SK-N-SH (cell line): ENCODE data around the gene SPATA21. TPM values are rescaled to one million over a fixed set of nuclear protein-coding genes. Genes with fewer than 3 reads are reported as not detected.

Experiments
- CTCF ChIA-PET: fragments of 300-600, 350-600 bp; formaldehyde crosslinking; extraction: SDS; loops from one replicate; lab custom pipeline; 2021; lab: Yijun Ruan, JAX
- POLR2A ChIA-PET: fragments of 350-600 bp; sonication (Branson Sonifier 250); formaldehyde crosslinking; extraction: SDS; loops from one replicate; lab custom pipeline; 2020; ENCODE audit warnings: antibody characterized with exemption, inconsistent platforms; lab: Yijun Ruan, JAX
- DNase-seq: peaks from one replicate; pipeline ENCODE4 v3.0.0; 2012
- H2AFZ ChIP-seq: fragments of 200-600 bp; sonication (generic); 2 replicates; pipeline ENCODE4 v1.8.1; 2016; ENCODE audit warnings: antibody characterized with exemption, mild to moderate bottlenecking, low read depth
- H3F3A ChIP-seq: fragments of 200-600 bp; sonication (generic); replicated peaks from 2 replicates; pipeline ENCODE3; 2016; ENCODE audit warnings: antibody characterized with exemption, mild to moderate bottlenecking; ENCODE audit not compliant: insufficient read depth
- H3K27ac ChIP-seq, 2 experiments: fragments of 200-500 bp in 1 of 2; fragments of 200-600 bp in 1 of 2; sonication (Bioruptor generic) in 1 of 2; sonication (generic), shearing (Covaris generic) in 1 of 2; 2 replicates each; pipeline versions ENCODE4 v1.5.1 to v1.6.1; 2014 to 2016; ENCODE audit warnings: low read depth in 2 of 2, inconsistent platforms in 1 of 2, low read length in 1 of 2, mild to moderate bottlenecking in 1 of 2, mixed read lengths in 1 of 2
- H3K27me3 ChIP-seq: fragments of 200-600 bp; sonication (generic), shearing (Covaris generic); 2 replicates; pipeline ENCODE4 v1.6.1; 2016; ENCODE audit warnings: mixed run types; ENCODE audit not compliant: insufficient read depth
- H3K36me3 ChIP-seq, 2 experiments: fragments of 200-500 bp in 1 of 2; fragments of 200-600 bp in 1 of 2; sonication (Bioruptor generic) in 1 of 2; sonication (generic) in 1 of 2; replicated peaks in 1 of 2; 2 replicates each; pipeline versions ENCODE3 to v1.5.1; 2014 to 2016; ENCODE audit warnings: low read length in 1 of 2, mild to moderate bottlenecking in 1 of 2; ENCODE audit not compliant: insufficient read depth in 2 of 2, control insufficient read depth in 1 of 2
- H3K4me1 ChIP-seq, 2 experiments: fragments of 200-500 bp in 1 of 2; fragments of 200-600 bp in 1 of 2; sonication (Bioruptor generic) in 1 of 2; sonication (generic), shearing (Covaris generic) in 1 of 2; 2 replicates each; pipeline versions ENCODE4 v1.5.1 to v1.6.1; 2014 to 2016; ENCODE audit warnings: low read depth in 1 of 2, low read length in 1 of 2, mixed run types in 1 of 2; ENCODE audit not compliant: insufficient read depth in 2 of 2, control insufficient read depth in 1 of 2
- H3K4me2 ChIP-seq: fragments of 200-600 bp; sonication (generic), shearing (Covaris generic); 2 replicates; pipeline ENCODE4 v1.6.1; 2017; ENCODE audit warnings: mixed run types
- H3K4me3 ChIP-seq, 2 experiments: fragments of 200-500 bp in 1 of 2; fragments of 200-600 bp in 1 of 2; sonication (Bioruptor generic) in 1 of 2; sonication (generic), shearing (Covaris generic) in 1 of 2; 2 replicates each; pipeline versions ENCODE4 v1.5.1 to v1.8.1; 2014 to 2016; ENCODE audit warnings: low read depth in 2 of 2, inconsistent platforms in 1 of 2, low read length in 1 of 2, mild to moderate bottlenecking in 1 of 2, mixed read lengths in 1 of 2, moderate library complexity in 1 of 2
- H3K79me2 ChIP-seq: fragments of 200-600 bp; sonication (generic); 2 replicates; pipeline ENCODE4 v1.8.1; 2017; ENCODE audit warnings: mild to moderate bottlenecking; ENCODE audit not compliant: insufficient read depth
- H3K9ac ChIP-seq: fragments of 200-600 bp; sonication (generic); 2 replicates; pipeline ENCODE4 v1.6.1; 2017; ENCODE audit warnings: mixed run types
- H3K9me2 ChIP-seq: fragments of 200-600 bp; sonication (generic); 2 replicates; pipeline ENCODE4 v1.6.1; 2017; ENCODE audit warnings: mixed run types
- H3K9me3 ChIP-seq: fragments of 200-600 bp; sonication (generic); 2 replicates; pipeline ENCODE4 v1.6.1; 2017; ENCODE audit warnings: mixed run types, mild to moderate bottlenecking, moderate library complexity
- H4K20me1 ChIP-seq: fragments of 200-600 bp; sonication (generic); 2 replicates; pipeline ENCODE4 v1.6.1; 2017; ENCODE audit warnings: mild to moderate bottlenecking, mixed run types; ENCODE audit not compliant: insufficient read depth
- CHD2 ChIP-seq: fragments of 150-350 bp; IDR thresholded peaks from 2 replicates; pipeline ENCODE4 v1.6.1; 2018; ENCODE audit warnings: low read length; ENCODE audit not compliant: partially characterized antibody
- CTCF ChIP-seq: fragments of 200-600 bp; sonication (generic); IDR thresholded peaks from 2 replicates; pipeline ENCODE4 v1.6.1; 2017; ENCODE audit warnings: antibody characterized with exemption, mild to moderate bottlenecking, moderate library complexity
- EP300 ChIP-seq, 2 experiments: IDR thresholded peaks; 2 replicates each; pipeline versions ENCODE4 v1.4.0 to v1.6.1; 2012; ENCODE audit warnings: borderline replicate concordance in 1 of 2, low read depth in 1 of 2, low read length in 1 of 2
- FOSL2 ChIP-seq: IDR thresholded peaks from 2 replicates; pipeline ENCODE4 v1.4.0; 2012; ENCODE audit warnings: low read depth, mild to moderate bottlenecking, moderate library complexity, borderline replicate concordance
- FOXJ3 ChIP-seq: sonication (generic); formaldehyde crosslinking; IDR thresholded peaks from 2 replicates; pipeline ENCODE4 v1.5.1; 2020; ENCODE audit warnings: mild to moderate bottlenecking, missing genetic modification reagents
- FOXM1 ChIP-seq: IDR thresholded peaks from 2 replicates; pipeline ENCODE4 v1.4.0; 2012; ENCODE audit warnings: low read depth, mild to moderate bottlenecking
- GABPA ChIP-seq: IDR thresholded peaks from 2 replicates; pipeline ENCODE4 v1.4.0; 2012; ENCODE audit warnings: low read depth, mild to moderate bottlenecking
- GATA2 ChIP-seq: sonication (generic); formaldehyde crosslinking; IDR thresholded peaks from 2 replicates; pipeline ENCODE4 v1.5.0; 2020; ENCODE audit warnings: mild to moderate bottlenecking, missing genetic modification reagents
- IRF3 ChIP-seq: fragments of 150-350 bp; IDR thresholded peaks from 2 replicates; pipeline ENCODE4 v1.6.1; 2016; ENCODE audit warnings: mild to moderate bottlenecking, low read depth, low read length
- JUND ChIP-seq: IDR thresholded peaks from 2 replicates; pipeline ENCODE4 v1.4.0; 2012
- MXI1 ChIP-seq: IDR thresholded peaks from 2 replicates; pipeline ENCODE4 v1.6.1; 2012; ENCODE audit warnings: mild to moderate bottlenecking, low read depth, low read length, improper control_type of control experiment
- NFIC ChIP-seq: IDR thresholded peaks from 2 replicates; pipeline ENCODE4 v1.4.0; 2012; ENCODE audit warnings: borderline replicate concordance
- NRF1 ChIP-seq: IDR thresholded peaks from 2 replicates; pipeline ENCODE4 v1.6.1; 2012; ENCODE audit warnings: low read depth, mild to moderate bottlenecking, low read length
- PBX3 ChIP-seq: IDR thresholded peaks from 2 replicates; pipeline ENCODE4; 2012
- POLR2AphosphoS5 ChIP-seq: IDR thresholded peaks from 2 replicates; pipeline ENCODE4 v1.6.1; 2012; ENCODE audit warnings: low read depth, low read length
- RAD21 ChIP-seq: IDR thresholded peaks from 2 replicates; pipeline ENCODE4 v1.6.1; 2012; ENCODE audit warnings: mild to moderate bottlenecking, low read length
- RCOR1 ChIP-seq: fragments of 150-350 bp; IDR thresholded peaks from 2 replicates; pipeline ENCODE4 v1.6.1; 2017; ENCODE audit warnings: antibody characterized with exemption, low read length
- REST ChIP-seq: IDR thresholded peaks from 2 replicates; pipeline ENCODE4 v1.6.1; 2012; ENCODE audit warnings: mild to moderate bottlenecking, low read depth, low read length, moderate library complexity
- RXRA ChIP-seq: IDR thresholded peaks from 2 replicates; pipeline ENCODE4 v1.4.0; 2012; ENCODE audit warnings: low read depth, mild to moderate bottlenecking, borderline replicate concordance
- TAF1 ChIP-seq: IDR thresholded peaks from 2 replicates; pipeline ENCODE4 v1.6.1; 2012; ENCODE audit warnings: low read depth, mild to moderate bottlenecking, low read length, moderate library complexity, borderline replicate concordance
- TEAD4 ChIP-seq: IDR thresholded peaks from 2 replicates; pipeline ENCODE4 v1.4.0; 2012; ENCODE audit warnings: mild to moderate bottlenecking, borderline replicate concordance; ENCODE audit not compliant: insufficient read depth
- USF1 ChIP-seq: IDR thresholded peaks from 2 replicates; pipeline ENCODE4 v1.4.0; 2012; ENCODE audit warnings: low read depth, borderline replicate concordance
- USF2 ChIP-seq: fragments of 150-350 bp; IDR thresholded peaks from 2 replicates; pipeline ENCODE4 v1.6.1; 2017; ENCODE audit warnings: antibody characterized with exemption, low read length, low read depth, borderline replicate concordance
- YY1 ChIP-seq: IDR thresholded peaks from 2 replicates; pipeline ENCODE4 v1.4.0; 2012; ENCODE audit warnings: low read depth, mild to moderate bottlenecking
- WGBS: methylation state at CpG from one replicate; pipeline ENCODE4 v1.1.6; 2017; ENCODE audit warnings: low lambda C conversion rate; 5-methylcytosine and 5-hydroxymethylcytosine counted together
- polyA plus RNA-seq, 3 experiments: library from polyadenylated mRNA; depleted of rRNA; stranded (reverse); fragments of >200 nt; gene quantifications; 2 replicates each; pipeline ENCODE4 v1.2.3, GENCODE V29; 2012

The SPATA21 gene
- polyA plus RNA-seq, 1 of the 3 experiments (the other 2 are of a cell fraction): 0.10 TPM

GRCh38 chr1:16386454-16387113 is 50.6 kb downstream of the SPATA21 start:
- no peak overlapping the region for H2AFZ ChIP-seq
- no peaks in the 10 kb centered on the region for H3K9me3 ChIP-seq
- peaks cover 17 to 27% of the 10 kb centered on the region in 2 experiments; a peak in 3 of 4 replicates for H3K4me1 ChIP-seq
- H3K79me2 ChIP-seq: peaks cover 98% of the 10 kb centered on the region
- H3K36me3 ChIP-seq: peaks cover 0 to 7% of the 10 kb centered on the region in 2 experiments
- ChIA-PET CTCF (interaction anchor here (0.8 to 1.7 kb wide), 4 partner anchors 11 to 54 kb away, joined by 3 to 6 read pairs (median 3); partner anchors contain the start of gene NECAP2), POLR2A (no interaction called here)
- H3K27me3 ChIP-seq: no peaks in the 10 kb centered on the region
- DNase-seq: peak; percentile 16
- H4K20me1 ChIP-seq: peaks cover 91% of the 10 kb centered on the region
- H3F3A ChIP-seq: peaks cover 35% of the 10 kb centered on the region
- peak overlapping the region; percentile 26 for H3K4me2 ChIP-seq
- no peak overlapping the region for H3K9ac ChIP-seq
- no peak overlapping the region for H3K4me3 ChIP-seq
- no peaks in the 10 kb centered on the region for H3K9me2 ChIP-seq
- 39% methylated on average over 5 of the region's 5 CpGs for WGBS
- H3K27ac ChIP-seq: peak overlapping the region; percentile 51 to 76
- TF ChIP-seq NRF1 (no peak), FOXJ3 (CRISPR knock-in tag) (no peak), RXRA (no peak), IRF3 (no peak), FOXM1 (no peak), GABPA (no peak), USF2 (no peak), USF1 (no peak), GATA2 (CRISPR knock-in tag) (no peak), JUND (peak; percentile 78), RCOR1 (no peak), NFIC (peak; percentile 89), EP300 (IDR thresholded peaks at IDR 0.05; ENCODE audit: borderline replicate concordance in 1 of 2, low read depth in 1 of 2, low read length in 1 of 2) (peak in 1 of 2 experiments; percentile 47; a peak in 1 of 4 replicates), PBX3 (peak; percentile 85), YY1 (no peak), FOSL2 (peak; percentile 77; the same call in 1 of the 2 replicates), POLR2AphosphoS5 (peak; percentile 39; the same call in 1 of the 2 replicates), REST (no peak), CHD2 (no peak), CTCF (no peak), TAF1 (peak; percentile 15; the same call in 1 of the 2 replicates), TEAD4 (0 out of 2 replicates have a peak, but pooled peaks have one; percentile 16), MXI1 (no peak), RAD21 (no peak)
